K562 (cell line): ENCODE results near the gene SLC35E1. TPM values are rescaled to one million over a fixed set of nuclear protein-coding genes. Genes with fewer than 3 reads are reported as not detected.

ENCODE experiments used
- BCOR ChIP-seq: fragments of 450-650 bp; IDR thresholded peaks from 2 replicates; pipeline ENCODE4 v1.6.1; 2016
- CEBPG ChIP-seq, 3 experiments: fragments of 200-800 bp in 1 of 3; sonication (Bioruptor generic) in 1 of 3; sonication (generic) in 1 of 3; formaldehyde crosslinking in 1 of 3; IDR thresholded peaks in 2 of 3; conservative IDR thresholded peaks in 1 of 3; 2 replicates each; pipeline versions ENCODE4 v1.6.1 to v1.8.0; 2016 to 2022; ENCODE audit warnings: missing compliant biosample characterization in 2 of 3, missing genetic modification characterization in 2 of 3, mild to moderate bottlenecking in 1 of 3, missing genetic modification reagents in 1 of 3
- DEAF1 ChIP-seq: fragments of 450-650 bp; formaldehyde crosslinking; IDR thresholded peaks from 2 replicates; pipeline ENCODE4 v1.4.0; 2020; ENCODE audit warnings: mild to moderate bottlenecking, moderate library complexity
- ETV1 ChIP-seq: fragments of 450-650 bp; conservative IDR thresholded peaks from 2 replicates; pipeline ENCODE4 v1.6.1; 2016; ENCODE audit warnings: missing genetic modification characterization, control low read depth, low read depth, missing compliant biosample characterization
- HDGF ChIP-seq: fragments of 450-650 bp; IDR thresholded peaks from 2 replicates; pipeline ENCODE4 v1.6.1; 2016
- KAT7 ChIP-seq: sonication (generic); formaldehyde crosslinking; IDR thresholded peaks from 2 replicates; pipeline ENCODE4 v1.8.0; 2022; ENCODE audit warnings: missing genetic modification reagents, mild to moderate bottlenecking, borderline replicate concordance
- MIER1 ChIP-seq: fragments of 450-650 bp; IDR thresholded peaks from 2 replicates; pipeline ENCODE4 v1.6.1; 2016; ENCODE audit warnings: antibody characterized with exemption, mild to moderate bottlenecking, low read depth
- MTF1 ChIP-seq: fragments of 250-450 bp; sonication (Bioruptor Pico); IDR thresholded peaks from 2 replicates; pipeline ENCODE4 v1.9.0; 2021; ENCODE audit warnings: moderate library complexity, mild to moderate bottlenecking, inconsistent platforms, borderline replicate concordance
- NFRKB ChIP-seq: fragments of 450-650 bp; IDR thresholded peaks from 2 replicates; pipeline ENCODE4 v1.6.1; 2016; ENCODE audit warnings: low read depth
- PCBP2 ChIP-seq: fragments of 200-400 bp; formaldehyde crosslinking; IDR thresholded peaks from 2 replicates; pipeline ENCODE4 v1.6.1; 2018; ENCODE audit warnings: low read length, low read depth, mild to moderate bottlenecking, moderate library complexity; ENCODE audit not compliant: poor library complexity, severe bottlenecking
- PKNOX1 ChIP-seq: fragments of 450-650 bp; IDR thresholded peaks from 2 replicates; pipeline ENCODE4 v1.6.1; 2016
- SMARCA5 ChIP-seq: fragments of 450-650 bp; IDR thresholded peaks from 2 replicates; pipeline ENCODE4 v1.6.1; 2016
- STAT5B ChIP-seq: fragments of 250-450 bp; sonication (Bioruptor Pico); IDR thresholded peaks from 2 replicates; pipeline ENCODE4 v1.8.0; 2021; ENCODE audit warnings: mild to moderate bottlenecking, inconsistent platforms
- THRB ChIP-seq: fragments of 450-650 bp; formaldehyde crosslinking; conservative IDR thresholded peaks from 2 replicates; pipeline ENCODE4 v1.4.0; 2022; ENCODE audit warnings: mild to moderate bottlenecking, missing genetic modification characterization
- ZBTB1 ChIP-seq: sonication (generic); formaldehyde crosslinking; IDR thresholded peaks from 2 replicates; pipeline ENCODE4 v1.8.1; 2023; ENCODE audit warnings: missing genetic modification reagents, low read depth, mild to moderate bottlenecking, borderline replicate concordance
- ZBTB7A ChIP-seq: IDR thresholded peaks from 2 replicates; pipeline ENCODE4 v1.6.1; 2011; ENCODE audit warnings: low read depth, mild to moderate bottlenecking, low read length, moderate library complexity, borderline replicate concordance; ENCODE audit not compliant: control insufficient read depth
- ZC3H4 ChIP-seq: sonication (generic); formaldehyde crosslinking; IDR thresholded peaks from 2 replicates; pipeline ENCODE4 v1.9.0; 2021; ENCODE audit warnings: missing genetic modification reagents, borderline replicate concordance
- ZFP1 ChIP-seq: fragments of 450-650 bp; formaldehyde crosslinking; IDR thresholded peaks from 2 replicates; pipeline ENCODE4 v1.4.0; 2020; ENCODE audit warnings: mild to moderate bottlenecking, mixed read lengths
- ZNF121 ChIP-seq: sonication (generic); formaldehyde crosslinking; conservative IDR thresholded peaks from 2 replicates; pipeline ENCODE4 v1.8.0; 2022; ENCODE audit warnings: missing genetic modification reagents
- ZNF184 ChIP-seq: sonication (generic); formaldehyde crosslinking; IDR thresholded peaks from 2 replicates; pipeline ENCODE4 v1.5.0; 2020; ENCODE audit warnings: missing genetic modification reagents
- ZNF316 ChIP-seq: fragments of 450-650 bp; IDR thresholded peaks from 2 replicates; pipeline ENCODE4 v1.6.1; 2016
- ZNF444 ChIP-seq: fragments of 250-450 bp; sonication (Bioruptor Pico); IDR thresholded peaks from 2 replicates; pipeline ENCODE4 v1.4.0; 2020; ENCODE audit warnings: mild to moderate bottlenecking, moderate library complexity
- ZNF583 ChIP-seq: fragments of 250-450 bp; sonication (Bioruptor Pico); IDR thresholded peaks from 2 replicates; pipeline ENCODE4 v1.4.0; 2020
- ZNF740 ChIP-seq, 3 experiments: fragments of 200-800 bp in 1 of 3; sonication (Bioruptor generic) in 1 of 3; sonication (generic) in 1 of 3; formaldehyde crosslinking in 1 of 3; IDR thresholded peaks; 2 replicates each; pipeline versions ENCODE4 v1.6.1 to v1.8.0; 2016 to 2022; ENCODE audit warnings: mild to moderate bottlenecking in 2 of 3, missing compliant biosample characterization in 2 of 3, missing genetic modification characterization in 2 of 3, missing genetic modification reagents in 1 of 3
- polyA plus RNA-seq, 8 experiments: library from polyadenylated mRNA; depleted of rRNA in 4 of 8; stranded (reverse) in 5 of 8; unstranded in 3 of 8; fragments of >200 nt; fragmentation: Nextera tagmentation in 2 of 8; fragmentation: Illumina TruSeq in 1 of 8; extraction: Ambion mirVana in 2 of 8; extraction: Trizol in 1 of 8; gene quantifications; 2 replicates each; pipeline versions ENCODE4 v1.2.1 to v1.2.3, GENCODE V29; 2011 to 2014; ENCODE audit warnings: inconsistent platforms in 1 of 8, missing spikeins in 1 of 8
- total RNA-seq, 7 experiments: library from RNA; depleted of rRNA in 6 of 7; stranded (reverse); fragments of >200 nt in 6 of 7; fragmentation: Illumina TruSeq in 2 of 7; extraction: Trizol in 2 of 7; gene quantifications; 2 replicates each; pipeline versions ENCODE4 v1.2.1 to v1.2.3, GENCODE V29; 2011 to 2021; ENCODE audit warnings: low replicate concordance in 1 of 7

The SLC35E1 gene
- total and polyA plus RNA-seq, 9 of the 15 experiments (the other 6 are each of a cell fraction or from before 2014, with no cell fraction given), result 15.0 to 40.1 (median 25.7) TPM

GRCh38 chr19:16542910-16543472 lies 29.2 kb downstream of the SLC35E1 start (continued):
- TF ChIP-seq THRB (CRISPR knock-in tag) (no peak), ZNF184 (CRISPR knock-in tag) (no peak), ZNF121 (CRISPR knock-in tag) (no peak), PKNOX1 (no peak), ZNF444 (no peak), ZBTB1 (CRISPR knock-in tag) (no peak), MTF1 (no peak), ZNF740 (CRISPR knock-in tag; IDR thresholded peaks at IDR 0.05) (no peak), ZNF740 (tag; IDR thresholded peaks at IDR 0.05) (no peak), ZNF316 (peak; percentile 82), CEBPG (CRISPR knock-in tag; IDR thresholded peaks at IDR 0.05) (no peak), CEBPG (tag; conservative IDR thresholded peaks at IDR 0.05 in 1 of 2, IDR thresholded peaks at IDR 0.05 in 1 of 2) (no peak), ZC3H4 (no peak), ETV1 (tag) (0 out of 2 replicates have a peak, but pooled peaks have one; percentile 25), STAT5B (CRISPR knock-in tag) (no peak), BCOR (peak; percentile 46; the same call in 1 of the 2 replicates), NFRKB (no peak), ZNF583 (CRISPR knock-in tag) (no peak), HDGF (no peak), ZBTB7A (0 out of 2 replicates have a peak, but pooled peaks have one; percentile 20), KAT7 (no peak), PCBP2 (no peak), SMARCA5 (no peak), MIER1 (no peak), DEAF1 (CRISPR knock-in tag) (no peak), ZFP1 (CRISPR knock-in tag) (no peak)
